HG03575 (cell line): ENCODE data around the gene PLAC1.

Experiments
- ATAC-seq: cut with Tn5 transposase; IDR thresholded peaks from one replicate; pipeline ENCODE4 v1.9.1; 2021; ENCODE audit not compliant: unreplicated experiment, insufficient number of reproducible peaks, low FRiP score; ENCODE audit errors: extremely low read depth

PLAC1 gene

DNA sequence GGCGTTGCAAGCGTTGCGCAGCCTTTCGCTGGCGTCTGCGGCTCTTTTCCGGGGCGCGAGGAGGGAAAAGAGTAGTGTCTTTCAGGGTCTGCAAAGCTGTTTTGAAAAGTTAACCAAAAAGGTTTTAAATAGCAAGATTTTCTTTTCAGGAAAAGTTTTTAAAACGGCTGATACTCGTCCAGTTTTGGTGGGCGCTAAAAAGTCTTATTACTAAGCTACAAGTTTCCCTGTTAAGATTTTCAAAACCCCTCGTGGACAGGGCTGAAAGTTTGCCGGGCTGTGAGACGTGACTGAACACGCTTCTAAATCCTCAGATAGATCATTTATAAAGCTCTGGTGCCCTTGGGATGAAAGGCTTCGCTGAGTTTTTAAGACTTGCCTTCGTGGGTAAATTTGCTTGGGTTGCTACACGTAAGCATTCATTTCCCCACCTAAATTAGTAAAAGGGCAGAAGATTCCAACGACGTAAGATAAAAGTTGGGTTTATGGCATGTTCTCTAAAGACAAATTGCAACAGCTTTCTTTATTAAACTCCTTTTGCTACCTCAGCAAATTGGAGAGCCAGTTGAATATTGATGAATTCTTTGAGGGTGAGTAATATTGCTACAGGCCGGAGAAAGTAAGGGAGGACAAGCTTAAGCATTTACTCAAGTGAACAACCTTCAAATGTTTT, 106.8 kb downstream of the PLAC1 start:
- ATAC-seq = no peak

DNA sequence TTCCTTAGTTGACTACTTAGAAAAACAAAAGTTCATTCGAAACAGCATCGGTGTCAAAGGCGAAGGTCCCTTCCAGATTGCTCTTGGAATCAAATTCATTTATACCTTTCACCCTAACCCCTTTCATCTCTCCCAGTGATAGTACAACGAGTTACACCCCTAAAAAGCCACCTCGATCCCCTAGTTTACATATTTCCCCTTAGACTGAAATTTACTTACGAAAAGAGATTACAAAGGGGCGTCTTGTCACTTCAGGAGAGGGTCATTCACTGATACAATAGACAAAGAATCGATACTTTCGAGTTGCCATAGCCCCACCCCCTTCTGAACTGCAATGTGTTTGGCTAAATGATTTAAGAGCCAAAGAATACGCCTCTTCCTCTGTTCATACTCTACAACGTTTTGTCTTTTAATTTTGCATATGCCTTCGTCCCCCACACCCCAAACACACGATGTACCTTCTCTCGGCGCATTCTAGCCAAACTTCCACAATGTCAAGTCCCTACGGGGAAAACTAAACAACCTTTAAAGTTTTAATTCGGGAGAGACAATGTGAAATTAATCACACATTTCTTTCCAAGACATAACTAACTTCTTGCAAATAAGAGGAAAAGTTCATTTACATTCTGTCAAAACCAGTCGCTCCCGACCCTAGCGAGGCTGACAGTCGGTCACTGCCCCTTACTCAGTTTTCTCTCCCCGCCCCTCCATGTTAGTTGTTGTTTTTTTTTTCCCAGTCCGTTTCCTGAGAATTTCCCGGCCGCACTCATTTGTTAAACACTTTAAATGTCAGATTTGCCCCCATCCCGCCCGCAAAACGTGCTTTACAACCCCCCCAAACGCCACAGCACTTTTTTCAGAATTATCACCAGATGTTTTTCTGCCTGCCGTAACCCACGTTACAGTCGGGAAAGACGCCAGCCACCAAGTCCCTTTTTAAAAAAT, 109.7 kb downstream of the PLAC1 start:
- ATAC-seq = no peak

DNA sequence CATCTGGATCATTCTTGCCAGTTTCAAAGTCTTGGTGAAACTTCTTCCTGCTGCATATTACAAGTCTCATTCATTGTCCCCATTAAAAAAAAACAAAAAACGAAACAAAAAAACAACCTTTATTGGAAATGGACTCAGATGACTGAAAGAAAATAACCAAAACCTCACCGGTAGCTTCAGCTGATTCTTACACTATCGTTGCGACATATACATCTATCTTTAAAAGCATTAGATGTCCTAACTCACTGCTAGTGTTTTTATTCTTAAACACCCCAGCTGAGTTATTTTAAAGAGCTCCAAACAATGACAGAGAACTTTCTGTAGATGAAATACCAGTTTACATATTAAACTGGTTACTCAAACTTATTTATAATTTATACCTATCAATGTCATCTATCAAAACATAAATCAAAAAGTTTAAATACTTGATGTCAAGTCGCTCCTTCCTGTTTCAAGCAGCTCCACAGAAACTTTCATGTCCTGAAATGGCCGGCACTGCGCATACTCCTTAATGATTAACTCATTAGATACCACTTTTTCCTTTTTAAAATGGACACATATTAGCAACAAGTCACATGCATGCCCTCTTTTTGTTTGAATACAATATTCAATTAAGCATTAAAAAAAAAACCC, 111.1 kb downstream of the PLAC1 start:
- no peak for ATAC-seq

DNA sequence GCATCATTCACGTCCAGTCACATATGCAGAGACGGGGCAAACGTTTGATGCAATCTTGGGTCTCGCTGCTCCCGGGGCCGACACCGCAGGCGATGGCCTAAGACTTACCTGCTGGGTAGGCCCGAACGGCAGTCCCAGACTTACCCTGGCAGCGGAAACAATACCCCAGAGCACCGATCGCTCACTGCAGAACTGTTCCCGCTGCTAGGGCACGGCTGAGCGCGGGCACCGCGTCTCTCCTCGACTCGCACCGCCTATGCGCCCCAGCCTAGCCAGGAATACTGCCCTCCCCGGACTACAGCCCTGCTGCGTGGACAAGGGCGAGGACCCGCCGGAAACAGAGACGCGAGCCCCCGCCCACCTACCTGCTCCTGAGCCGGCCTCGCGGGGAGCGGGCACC, 112.1 kb downstream of the PLAC1 start:
- no peak for ATAC-seq

GRCh38 chrX:134545510-134545909, 112.8 kb downstream of the PLAC1 start:
- ATAC-seq = no peak

GRCh38 chrX:134544513-134545151, 113.6 kb downstream of the PLAC1 start:
- ATAC-seq = no peak

- no peak for ATAC-seq
These were observed 114.1 kb downstream of the PLAC1 start for GRCh38 chrX:134544135-134544512.

- ATAC-seq = no peak
These were observed 115.0 kb downstream of the PLAC1 start for GRCh38 chrX:134543288-134543687.

- ATAC-seq = no peak
These were observed 115.8 kb downstream of the PLAC1 start for GRCh38 chrX:134542485-134542884.

GRCh38 chrX:134541906-134542305, 116.4 kb downstream of the PLAC1 start:
- no peak for ATAC-seq

DNA sequence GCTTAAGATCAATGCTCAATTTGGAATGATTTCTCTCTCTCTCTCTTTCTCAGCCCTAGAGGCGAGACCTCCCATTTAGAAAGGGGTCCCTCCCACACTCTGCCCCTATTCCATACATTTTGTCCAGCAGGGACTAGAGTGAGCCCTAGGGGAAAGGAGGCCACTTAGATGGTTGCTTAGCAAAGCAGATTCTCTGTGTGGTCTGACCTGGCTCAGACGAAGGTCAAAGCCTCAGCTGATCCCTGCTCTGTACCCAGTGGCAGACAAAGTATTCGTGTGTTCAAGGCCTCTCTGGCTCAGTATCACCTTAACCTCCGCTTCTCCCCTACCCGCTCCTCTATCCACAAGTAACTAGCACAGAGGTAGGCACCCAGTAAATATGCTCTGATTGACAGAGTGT, 120.0 kb downstream of the PLAC1 start:
- no peak for ATAC-seq

DNA sequence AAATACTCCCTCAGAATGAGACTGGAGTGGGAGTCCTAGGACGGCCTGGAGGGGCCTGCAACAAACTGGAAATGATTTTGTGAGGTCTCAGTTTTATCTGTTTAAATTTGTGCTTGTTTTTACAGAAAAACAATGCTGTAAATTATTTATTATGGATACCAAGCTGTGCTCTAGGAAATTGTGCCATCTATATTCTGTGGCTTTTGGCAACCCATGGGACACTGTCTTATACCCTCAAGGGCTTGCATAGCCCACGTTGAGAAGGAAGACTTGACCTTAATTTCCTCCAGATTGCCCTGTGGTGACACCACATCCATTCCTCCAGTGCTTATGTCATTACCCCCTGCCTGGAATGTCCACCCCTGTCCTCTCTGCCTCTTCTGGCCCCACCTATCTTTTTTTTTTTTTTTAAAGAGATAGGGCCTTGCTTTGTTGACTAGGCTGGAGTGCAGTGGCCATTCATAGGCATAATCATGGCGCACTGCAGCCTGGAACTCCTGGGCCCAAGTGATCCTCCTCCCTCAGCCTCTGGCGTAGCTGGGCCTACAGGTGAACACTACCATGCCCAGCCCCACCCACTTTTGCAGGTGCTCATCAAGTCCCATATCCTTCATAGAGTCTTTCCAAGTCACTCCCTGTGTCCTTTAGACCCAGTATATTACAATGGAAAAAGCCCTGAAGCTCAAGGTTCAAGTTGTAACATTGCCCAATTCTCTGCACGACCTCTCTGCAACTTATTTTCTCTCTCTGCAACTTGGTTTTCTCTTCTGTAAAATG, 120.9 kb downstream of the PLAC1 start:
- no peak for ATAC-seq

GRCh38 chrX:134533952-134534351, 124.3 kb downstream of the PLAC1 start:
- ATAC-seq = no peak

- ATAC-seq = no peak
These were observed 124.9 kb downstream of the PLAC1 start for GRCh38 chrX:134533352-134533751.

- no peak for ATAC-seq
These were observed 127.4 kb downstream of the PLAC1 start for GRCh38 chrX:134530845-134531244.

DNA sequence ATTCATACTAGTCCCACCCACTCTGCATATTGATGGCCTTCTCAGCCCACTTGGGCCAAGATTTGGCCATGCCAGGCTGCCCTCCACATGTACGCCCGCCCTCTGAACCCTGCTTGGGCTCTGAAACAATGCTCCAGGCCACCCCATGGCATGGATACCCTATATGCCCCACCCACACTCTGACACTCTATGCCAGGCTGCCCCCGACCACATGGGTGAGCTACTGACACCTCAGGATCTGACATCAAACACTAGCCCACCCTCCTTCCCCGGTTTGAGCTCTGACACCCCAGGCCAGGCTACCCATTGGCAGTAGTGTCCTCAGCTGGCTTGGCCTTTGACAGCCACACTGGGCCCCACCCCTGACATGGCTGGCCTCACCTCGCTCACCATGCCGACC, 128.8 kb downstream of the PLAC1 start:
- ATAC-seq = no peak

- ATAC-seq = no peak
These were observed 129.3 kb downstream of the PLAC1 start for GRCh38 chrX:134528960-134529359.

DNA sequence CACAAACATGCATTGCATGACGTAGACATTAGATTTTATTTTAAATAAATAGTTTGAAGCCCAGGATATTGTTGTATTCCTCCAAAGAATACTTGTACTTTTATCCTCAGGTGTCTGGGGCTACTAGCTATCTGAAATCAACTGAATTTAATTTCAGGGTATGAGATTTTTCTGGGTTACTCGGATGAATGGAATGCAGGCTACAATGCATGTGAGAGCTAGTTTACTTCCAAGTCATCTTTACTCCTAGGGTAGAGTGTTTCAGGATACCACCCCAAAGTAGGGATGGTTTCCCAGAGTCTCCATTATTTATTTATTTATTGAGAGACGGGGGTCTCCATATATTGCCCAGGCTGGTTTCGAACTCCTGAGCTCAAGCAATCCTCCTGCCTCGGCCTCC, 131.9 kb downstream of the PLAC1 start:
- no peak for ATAC-seq
